Left colon (tissue), 2 donors: Measurements from ENCODE around the gene PHIP. TPM values are rescaled to one million over a fixed set of nuclear protein-coding genes. Genes with fewer than 3 reads are reported as not detected.

Source experiments
- total RNA-seq, 2 donors: library from RNA; stranded (reverse); fragmentation: NEBNext Ultra II Directional; extraction: Animal tissue kit (Norgen Biotek cat#: 25700); gene quantifications; one replicate each; pipeline ENCODE4 v1.2.1, GENCODE V29; 2021
- donor health status: DM: no; HTN: no; CAD: no.
- donor health status: DM: yes; HTN: yes; CAD: no.

The PHIP gene
- total RNA-seq, 2 donors from 2014 or later, result 17.9 to 19.2 TPM

Other genes with a start within 250 kb of the PHIP start
- gene IRAK1BP1, start 210.7 kb downstream of the PHIP start, total RNA-seq, result 1 to 10 TPM; 2.0 to 3.0 TPM
- gene HMGN3, start 156.4 kb upstream of the PHIP start, total RNA-seq, result 10 to 100 TPM; 32.7 to 37.1 TPM